Right cardiac atrium (tissue), 5 donors: ENCODE results near the gene SEC22A. TPM values are rescaled to one million over a fixed set of nuclear protein-coding genes. Genes with fewer than 3 reads are reported as not detected.

Experiments used
- ATAC-seq, 2 donors: fragments of 200-7000 bp; cut with Tn5 transposase; one replicate each; pipeline versions ENCODE4 v1.8.0 to v1.9.1; 2020; ENCODE audit warnings: moderate library complexity in 2 of 2, mild to moderate bottlenecking in 1 of 2
- DNase-seq, 3 donors: peaks; one replicate each; pipeline ENCODE4 v3.0.0-alpha.2; 2020
- H3K27ac ChIP-seq: one replicate; pipeline ENCODE4 v1.5.1; 2013; ENCODE audit warnings: mild to moderate bottlenecking, low read length, control low read depth, moderate library complexity
- H3K27me3 ChIP-seq: one replicate; pipeline ENCODE4 v1.6.1; 2013; ENCODE audit not compliant: control insufficient read depth, insufficient read depth
- H3K4me1 ChIP-seq: one replicate; pipeline ENCODE4 v1.6.1; 2013; ENCODE audit warnings: low read length; ENCODE audit not compliant: control insufficient read depth, insufficient read depth
- H3K4me3 ChIP-seq: one replicate; pipeline ENCODE4 v1.5.1; 2013; ENCODE audit warnings: low read length, control low read depth
- H3K9me3 ChIP-seq: one replicate; pipeline ENCODE4 v1.6.1; 2013; ENCODE audit warnings: low read length; ENCODE audit not compliant: control insufficient read depth
- WGBS: extraction: QIAGEN DNeasy Blood & Tissue Kit; methylation state at CpG from one replicate; pipeline ENCODE4 v1.1.7; 2013; 5-methylcytosine and 5-hydroxymethylcytosine counted together
- intact Hi-C, 4 donors: fragments of 100-400 bp; cut with DNase I; formaldehyde crosslinking; loops; one replicate each; pipeline versions ENCODE4 v1.11.0 to v1.14.0; 2022 to 2023
- polyA plus RNA-seq: library from polyadenylated mRNA; stranded (reverse); fragments of 200-250 nt; gene quantifications from one replicate; pipeline ENCODE4 v1.2.3, GENCODE V29; 2013
- total RNA-seq, 4 donors: library from RNA; stranded (reverse); fragmentation: NEBNext Ultra II Directional; extraction: Animal tissue kit (Norgen Biotek cat#: 25700); gene quantifications; one replicate each; pipeline ENCODE4 v1.2.1, GENCODE V29; 2021
- donor health status: healthy with polysubstance abuse.
- donor health status: DM: no; HTN: yes; CAD: no.
- donor health status: DM: no; HTN: no; CAD: no.
- donor health status: DM: no; HTN: yes; CAD: no; lungs with severe emphysema.
- donor health status: DM: yes; HTN: yes; CAD: no.

The SEC22A gene
- total and polyA plus RNA-seq, 5 donors = 7.0 to 16.7 (median 11.8) TPM

- H3K27ac ChIP-seq = no peak overlapping the region
- no peak overlapping the region for H3K4me3 ChIP-seq
- DNase-seq (no peak), ATAC-seq (no peak)
- H3K27me3 ChIP-seq = no peaks in the 10 kb centered on the region
- no peaks in the 10 kb centered on the region for H3K9me3 ChIP-seq
- intact Hi-C loops = no loop called here
- no peaks in the 10 kb centered on the region for H3K4me1 ChIP-seq
- 79% methylated on average over 13 of the region's 13 CpGs for WGBS
Observed at GRCh38 chr3:123296836-123297626, 95.3 kb downstream of the SEC22A start.

GRCh38 chr3:123297627-123297899 is 95.8 kb downstream of the SEC22A start:
- no peak overlapping the region for H3K27ac ChIP-seq
- no peak overlapping the region for H3K4me3 ChIP-seq
- no peaks in the 10 kb centered on the region for H3K9me3 ChIP-seq
- no peaks in the 10 kb centered on the region for H3K27me3 ChIP-seq
- H3K4me1 ChIP-seq = no peaks in the 10 kb centered on the region
- intact Hi-C loops = no loop called here
- WGBS = 72% methylated on average over 6 of the region's 6 CpGs
- no peak for ATAC-seq
- DNase-seq = no peak

- Histone ChIP-seq H3K9me3 (no peaks in the 10 kb centered on the region), H3K4me1 (no peaks in the 10 kb centered on the region), H3K27me3 (no peaks in the 10 kb centered on the region), H3K27ac (no peak overlapping the region), H3K4me3 (no peak overlapping the region)
- intact Hi-C loops = no loop called here
- DNase-seq = no peak
- no peak for ATAC-seq
- WGBS = 82% methylated on average over 5 of the region's 5 CpGs
Observed at GRCh38 chr3:123298903-123299302, 97.2 kb downstream of the SEC22A start.

GRCh38 chr3:123299581-123299980 is 97.8 kb downstream of the SEC22A start:
- DNase-seq = no peak
- Histone ChIP-seq H3K27ac (no peak overlapping the region), H3K4me3 (no peak overlapping the region), H3K4me1 (no peaks in the 10 kb centered on the region), H3K9me3 (no peaks in the 10 kb centered on the region), H3K27me3 (no peaks in the 10 kb centered on the region)
- ATAC-seq = no peak
- 81% methylated on average over 8 of the region's 8 CpGs for WGBS
- intact Hi-C loops = no loop called here

GRCh38 chr3:123300056-123300455 is 98.3 kb downstream of the SEC22A start:
- DNase-seq (no peak), ATAC-seq (no peak)
- 87% methylated on average over 16 of the region's 16 CpGs for WGBS
- Histone ChIP-seq H3K4me3 (no peak overlapping the region), H3K9me3 (no peaks in the 10 kb centered on the region), H3K4me1 (no peaks in the 10 kb centered on the region), H3K27ac (no peak overlapping the region), H3K27me3 (no peaks in the 10 kb centered on the region)
- intact Hi-C loops = no loop called here

- DNase-seq (no peak), ATAC-seq (no peak)
- no peak overlapping the region for H3K4me3 ChIP-seq
- H3K4me1 ChIP-seq = no peaks in the 10 kb centered on the region
- no peaks in the 10 kb centered on the region for H3K9me3 ChIP-seq
- WGBS = 67% methylated on average over 8 of the region's 8 CpGs
- no peaks in the 10 kb centered on the region for H3K27me3 ChIP-seq
- intact Hi-C loops = no loop called here
- no peak overlapping the region for H3K27ac ChIP-seq
Observed at GRCh38 chr3:123300583-123300982, 98.8 kb downstream of the SEC22A start.

GRCh38 chr3:123301331-123302184 is 99.8 kb downstream of the SEC22A start:
- H3K9me3 ChIP-seq = no peaks in the 10 kb centered on the region
- WGBS = 79% methylated on average over 4 of the region's 4 CpGs
- H3K4me3 ChIP-seq = no peak overlapping the region
- intact Hi-C loops = no loop called here
- H3K4me1 ChIP-seq = no peaks in the 10 kb centered on the region
- no peak overlapping the region for H3K27ac ChIP-seq
- H3K27me3 ChIP-seq = no peaks in the 10 kb centered on the region
- ATAC-seq (no peak), DNase-seq (no peak)

GRCh38 chr3:123302961-123303360 is 101.2 kb downstream of the SEC22A start:
- peak in 1 of 2 donors; percentile 7 for ATAC-seq
- Histone ChIP-seq H3K4me1 (no peaks in the 10 kb centered on the region), H3K9me3 (no peaks in the 10 kb centered on the region), H3K27me3 (no peaks in the 10 kb centered on the region), H3K4me3 (no peak overlapping the region), H3K27ac (no peak overlapping the region)
- intact Hi-C loops = no loop called here
- WGBS = 81% methylated on average over 14 of the region's 14 CpGs
- no peak for DNase-seq

- H3K27ac ChIP-seq = no peak overlapping the region
- WGBS = 88% methylated on average over 15 of the region's 15 CpGs
- H3K4me3 ChIP-seq = no peak overlapping the region
- H3K4me1 ChIP-seq = no peaks in the 10 kb centered on the region
- DNase-seq (peak in 1 of 3 donors; percentile 36), ATAC-seq (no peak)
- intact Hi-C loops = no loop called here
- no peaks in the 10 kb centered on the region for H3K27me3 ChIP-seq
- no peaks in the 10 kb centered on the region for H3K9me3 ChIP-seq
Observed at GRCh38 chr3:123303976-123304560, 102.3 kb downstream of the SEC22A start.

- WGBS = 63% methylated on average over 2 of the region's 2 CpGs
- no peaks in the 10 kb centered on the region for H3K27me3 ChIP-seq
- DNase-seq (no peak), ATAC-seq (peak in 1 of 2 donors; percentile 12)
- no peaks in the 10 kb centered on the region for H3K4me1 ChIP-seq
- intact Hi-C loops = no loop called here
- no peaks in the 10 kb centered on the region for H3K9me3 ChIP-seq
- no peak overlapping the region for H3K27ac ChIP-seq
- no peak overlapping the region for H3K4me3 ChIP-seq
Observed at GRCh38 chr3:123305192-123305591, 103.4 kb downstream of the SEC22A start.

- Histone ChIP-seq H3K27ac (no peak overlapping the region), H3K4me1 (no peaks in the 10 kb centered on the region), H3K4me3 (no peak overlapping the region), H3K9me3 (no peaks in the 10 kb centered on the region), H3K27me3 (no peaks in the 10 kb centered on the region)
- intact Hi-C loops = no loop called here
- DNase-seq = no peak
- WGBS = 89% methylated on average over 5 of the region's 5 CpGs
- ATAC-seq = no peak
Observed at GRCh38 chr3:123307064-123307463, 105.3 kb downstream of the SEC22A start.
